H1 (cell line): ENCODE measurements around the gene CHD2. TPM values are rescaled to one million over a fixed set of nuclear protein-coding genes. Genes with fewer than 3 reads are reported as not detected.
A peak's percentile ranks its signal among the peaks of the same experiment; 100 is the strongest.

Experiments
- CTCF ChIA-PET: fragments of 300-600 bp; sonication (Branson Sonifier 250); formaldehyde crosslinking; loops from one replicate; lab custom pipeline; 2021; ENCODE audit not compliant: partially characterized antibody; lab: Charles Lee
- POLR2A ChIA-PET: fragments of 300-600 bp; sonication (Branson Sonifier 250); formaldehyde crosslinking; loops from one replicate; lab custom pipeline; 2021; ENCODE audit warnings: inconsistent platforms; ENCODE audit not compliant: partially characterized antibody; lab: Charles Lee
- DNase-seq, 2 experiments: peaks; one replicate each; pipeline versions ENCODE4 v3.0.0 to v3.0.0-alpha.2; 2010 to 2022; ENCODE audit warnings: low spot score in 2 of 2, low read depth in 1 of 2, mixed read lengths in 1 of 2
- FAIRE-seq: peaks from 2 replicates; lab custom pipeline; 2011; peaks lifted over from hg19 to GRCh38; lab: Jason Lieb, UNC
- H2AFZ ChIP-seq: 2 replicates; pipeline ENCODE4 v1.8.1; 2012; ENCODE audit warnings: low read length, inconsistent platforms
- H2AK5ac ChIP-seq: 2 replicates; pipeline ENCODE4 v1.6.1; 2013; ENCODE audit warnings: low read depth, low read length
- H2BK120ac ChIP-seq: replicated peaks from 2 replicates; pipeline ENCODE3; 2013; ENCODE audit warnings: low read depth, low read length, inconsistent platforms
- H2BK12ac ChIP-seq: 2 replicates; pipeline ENCODE4 v1.6.1; 2013; ENCODE audit warnings: low read depth, low read length
- H2BK15ac ChIP-seq: 2 replicates; pipeline ENCODE4 v1.6.1; 2013; ENCODE audit warnings: low read length
- H2BK20ac ChIP-seq: 2 replicates; pipeline ENCODE4 v1.6.1; 2013; ENCODE audit warnings: low read length
- H2BK5ac ChIP-seq: 2 replicates; pipeline ENCODE4 v1.6.1; 2013; ENCODE audit warnings: low read depth, low read length
- H3K14ac ChIP-seq: 2 replicates; pipeline ENCODE4 v1.6.1; 2013; ENCODE audit warnings: inconsistent platforms; ENCODE audit not compliant: insufficient read length
- H3K18ac ChIP-seq: 2 replicates; pipeline ENCODE4 v1.6.1; 2013; ENCODE audit warnings: low read length; ENCODE audit errors: extremely low read depth
- H3K23ac ChIP-seq: 2 replicates; pipeline ENCODE4 v1.6.1; 2013; ENCODE audit warnings: inconsistent platforms; ENCODE audit not compliant: insufficient read length
- H3K23me2 ChIP-seq: 2 replicates; pipeline ENCODE4 v1.6.1; 2013; ENCODE audit warnings: low read depth, low read length
- H3K27ac ChIP-seq: 2 replicates; pipeline ENCODE4 v1.6.1; 2011; ENCODE audit warnings: low read depth, low read length, inconsistent platforms
- H3K27me3 ChIP-seq, 4 experiments: replicated peaks in 1 of 4; 1 replicate in 1 of 4; 2 replicates in 3 of 4; pipeline versions ENCODE4 v1.6.1 to v1.8.1; 2011 to 2013; ENCODE audit warnings: low read length in 3 of 4, mild to moderate bottlenecking in 3 of 4, inconsistent platforms in 2 of 4, mixed read lengths in 2 of 4, moderate library complexity in 1 of 4; ENCODE audit not compliant: control insufficient read depth in 3 of 4, insufficient read depth in 3 of 4; ENCODE audit errors: extremely low read depth in 1 of 4
- H3K36me3 ChIP-seq, 4 experiments: 2 replicates each; pipeline versions ENCODE4 v1.6.1 to v1.8.1; 2011 to 2013; ENCODE audit warnings: mild to moderate bottlenecking in 4 of 4, low read length in 3 of 4, moderate library complexity in 2 of 4, control low read depth in 1 of 4, inconsistent platforms in 1 of 4; ENCODE audit not compliant: insufficient read depth in 4 of 4, control insufficient read depth in 2 of 4
- H3K4ac ChIP-seq: replicated peaks from 2 replicates; pipeline ENCODE3; 2013; ENCODE audit warnings: low read length, low read depth, mixed read lengths, inconsistent platforms; ENCODE audit not compliant: insufficient read length
- H3K4me1 ChIP-seq, 4 experiments: replicated peaks in 1 of 4; 1 replicate in 1 of 4; 2 replicates in 3 of 4; pipeline versions ENCODE4 v1.6.1 to v1.8.1; 2011 to 2013; ENCODE audit warnings: low read length in 3 of 4, inconsistent platforms in 2 of 4, mixed read lengths in 1 of 4; ENCODE audit not compliant: insufficient read depth in 4 of 4, control insufficient read depth in 3 of 4
- H3K4me2 ChIP-seq, 2 experiments: 2 replicates each; pipeline versions ENCODE4 v1.6.1 to v1.8.1; 2011 to 2013; ENCODE audit warnings: low read depth in 2 of 2, low read length in 2 of 2, control low read depth in 1 of 2, inconsistent platforms in 1 of 2, mild to moderate bottlenecking in 1 of 2; ENCODE audit not compliant: insufficient read depth in 1 of 2
- H3K4me3 ChIP-seq, 4 experiments: fragments of 200-600, 300-600 bp in 1 of 4; sonication (generic), shearing (Covaris generic), sonication (Bioruptor Twin) in 1 of 4; 2 replicates each; pipeline versions ENCODE4 v1.5.1 to v1.8.1; 2011 to 2016; ENCODE audit warnings: low read length in 4 of 4, low read depth in 3 of 4, control low read depth in 2 of 4, inconsistent platforms in 2 of 4, mild to moderate bottlenecking in 2 of 4, mixed read lengths in 1 of 4, moderate library complexity in 1 of 4; ENCODE audit not compliant: insufficient read depth in 2 of 4; ENCODE audit errors: extremely low read depth in 1 of 4
- H3K56ac ChIP-seq: replicated peaks from 2 replicates; pipeline ENCODE3; 2013; ENCODE audit warnings: low read depth, mild to moderate bottlenecking, mixed read lengths, low read length, inconsistent platforms; ENCODE audit not compliant: insufficient read length
- H3K79me1 ChIP-seq: 2 replicates; pipeline ENCODE4 v1.6.1; 2013; ENCODE audit warnings: low read depth, low read length, control low read depth
- H3K79me2 ChIP-seq, 2 experiments: 2 replicates each; pipeline versions ENCODE4 v1.6.1 to v1.8.1; 2012 to 2013; ENCODE audit warnings: low read length in 2 of 2, mild to moderate bottlenecking in 2 of 2, inconsistent platforms in 1 of 2; ENCODE audit not compliant: insufficient read depth in 2 of 2, control insufficient read depth in 1 of 2
- H3K9ac ChIP-seq, 4 experiments: replicated peaks in 1 of 4; 1 replicate in 1 of 4; 2 replicates in 3 of 4; pipeline versions ENCODE4 v1.6.1 to v1.8.1; 2011 to 2013; ENCODE audit warnings: low read depth in 3 of 4, low read length in 3 of 4, control low read depth in 2 of 4, mild to moderate bottlenecking in 2 of 4, moderate library complexity in 2 of 4, inconsistent platforms in 1 of 4; ENCODE audit errors: extremely low read depth in 1 of 4
- H3K9me3 ChIP-seq, 2 experiments: 2 replicates each; pipeline versions ENCODE4 v1.6.1 to v1.8.1; 2012 to 2013; ENCODE audit warnings: mild to moderate bottlenecking in 2 of 2, moderate library complexity in 2 of 2, control low read depth in 1 of 2, inconsistent platforms in 1 of 2, low read depth in 1 of 2, low read length in 1 of 2, mixed read lengths in 1 of 2; ENCODE audit not compliant: insufficient read depth in 2 of 2
- H4K20me1 ChIP-seq, 2 experiments: replicated peaks in 1 of 2; 2 replicates each; pipeline versions ENCODE3 to v1.8.1; 2011 to 2013; ENCODE audit warnings: inconsistent platforms in 2 of 2, low read length in 2 of 2, mild to moderate bottlenecking in 1 of 2; ENCODE audit not compliant: insufficient read depth in 2 of 2, control insufficient read depth in 1 of 2
- H4K5ac ChIP-seq: 2 replicates; pipeline ENCODE4 v1.6.1; 2013; ENCODE audit warnings: low read length, low read depth, mixed read lengths, inconsistent platforms; ENCODE audit not compliant: insufficient read length
- H4K8ac ChIP-seq: 2 replicates; pipeline ENCODE4 v1.8.0; 2013; ENCODE audit warnings: mild to moderate bottlenecking, moderate library complexity, low read length, inconsistent platforms; ENCODE audit not compliant: insufficient read depth; ENCODE audit errors: extremely low read depth
- H4K91ac ChIP-seq: replicated peaks from 2 replicates; pipeline ENCODE3; 2013; ENCODE audit warnings: low read length, mixed read lengths, inconsistent platforms; ENCODE audit not compliant: insufficient read length
- BRCA1 ChIP-seq: IDR thresholded peaks from 2 replicates; pipeline ENCODE4 v1.6.1; 2012; ENCODE audit warnings: low read depth, low read length, improper control_type of control experiment
- CBX8 ChIP-seq: fragments of 300-800, 300-1000 bp; sonication (generic); IDR thresholded peaks from 2 replicates; pipeline ENCODE4 v1.7.1; 2016; ENCODE audit warnings: low read depth, low read length, borderline replicate concordance
- EGR1 ChIP-seq: IDR thresholded peaks from 2 replicates; pipeline ENCODE4 v1.6.1; 2011; ENCODE audit warnings: low read depth, low read length, borderline replicate concordance
- EP300 ChIP-seq, 2 experiments: IDR thresholded peaks; 1 replicate in 1 of 2; 2 replicates in 1 of 2; pipeline ENCODE4 v1.6.1; 2011 to 2012; ENCODE audit warnings: low read depth in 2 of 2, low read length in 2 of 2, mild to moderate bottlenecking in 2 of 2, borderline replicate concordance in 1 of 2, inconsistent platforms in 1 of 2, moderate library complexity in 1 of 2
- EZH2 ChIP-seq: fragments of 200-600 bp; sonication (generic); IDR thresholded peaks from 2 replicates; pipeline ENCODE4 v1.7.1; 2012; ENCODE audit warnings: low read depth, mild to moderate bottlenecking, moderate library complexity, low read length, inconsistent platforms; ENCODE audit not compliant: severe bottlenecking
- KDM5A ChIP-seq: fragments of 200-600 bp; IDR thresholded peaks from 2 replicates; pipeline ENCODE4 v1.7.1; 2012; ENCODE audit warnings: mild to moderate bottlenecking, low read length, inconsistent platforms, mixed read lengths
- POLR2AphosphoS5 ChIP-seq: IDR thresholded peaks from 2 replicates; pipeline ENCODE4 v1.6.1; 2011; ENCODE audit warnings: low read depth, low read length
- RBBP5 ChIP-seq: IDR thresholded peaks from 2 replicates; pipeline ENCODE4 v1.7.1; 2012; ENCODE audit warnings: low read depth, mild to moderate bottlenecking, inconsistent platforms, low read length, moderate library complexity, borderline replicate concordance
- SAP30 ChIP-seq: fragments of 300-600 bp; sonication (generic); IDR thresholded peaks from 2 replicates; pipeline ENCODE4 v1.7.1; 2012; ENCODE audit warnings: low read length, moderate library complexity, mild to moderate bottlenecking, inconsistent platforms; ENCODE audit not compliant: insufficient read depth, insufficient replicate concordance
- SRF ChIP-seq: IDR thresholded peaks from 2 replicates; pipeline ENCODE4 v1.6.1; 2011; ENCODE audit warnings: mild to moderate bottlenecking, low read depth, low read length, moderate library complexity
- SUZ12 ChIP-seq: fragments of 200-600 bp; sonication (generic); IDR thresholded peaks from 2 replicates; pipeline ENCODE4 v1.6.1; 2012; ENCODE audit warnings: mild to moderate bottlenecking, inconsistent platforms, low read length, moderate library complexity, mixed read lengths
- WGBS, 2 experiments: shearing (Covaris generic) in 1 of 2; methylation state at CpG; one replicate each; pipeline versions ENCODE4 v1.1.6 to v1.1.7; 2013 to 2015; ENCODE audit warnings: low lambda C conversion rate in 2 of 2, mixed read lengths in 2 of 2, inconsistent platforms in 1 of 2, low coverage in 1 of 2, missing lambda C conversion rate in 1 of 2; ENCODE audit not compliant: insufficient replicate concordance in 2 of 2, insufficient coverage in 1 of 2, insufficient read length in 1 of 2; ENCODE audit errors: extremely low coverage in 1 of 2, missing lambda C conversion rate in 1 of 2; 5-methylcytosine and 5-hydroxymethylcytosine counted together
- polyA plus RNA-seq, 7 experiments: library from polyadenylated mRNA; depleted of rRNA in 3 of 7; stranded (reverse) in 5 of 7; unstranded in 2 of 7; fragments of >200 nt in 5 of 7; fragments of 200-250 nt in 2 of 7; gene quantifications; 1 replicate in 5 of 7; 2 replicates in 1 of 7; 4 replicates in 1 of 7; pipeline versions ENCODE4 v1.2.1 to v1.2.3, GENCODE V29; 2011 to 2013; ENCODE audit warnings: missing spikeins in 2 of 7, mixed read lengths in 2 of 7
- total RNA-seq: library from RNA; stranded (reverse); fragmentation: NEBNext Ultra II Directional; extraction: Animal tissue kit (Norgen Biotek cat#: 25700); gene quantifications from 2 replicates; pipeline ENCODE4 v1.2.1, GENCODE V29; 2021
- TF ChIP-seq, protein P1 (sequence below): IDR thresholded peaks from 2 replicates; pipeline ENCODE4 v1.6.1; 2012; ENCODE audit warnings: inconsistent platforms
- TF ChIP-seq, protein P2 (sequence below): IDR thresholded peaks from 2 replicates; pipeline ENCODE4 v1.6.1; 2012; ENCODE audit warnings: inconsistent platforms

The CHD2 gene
- total and polyA plus RNA-seq, 2 of the 8 experiments (the other 6 are each of a cell fraction or from before 2014, with no cell fraction given): 28.8 to 70.0 TPM

DNA sequence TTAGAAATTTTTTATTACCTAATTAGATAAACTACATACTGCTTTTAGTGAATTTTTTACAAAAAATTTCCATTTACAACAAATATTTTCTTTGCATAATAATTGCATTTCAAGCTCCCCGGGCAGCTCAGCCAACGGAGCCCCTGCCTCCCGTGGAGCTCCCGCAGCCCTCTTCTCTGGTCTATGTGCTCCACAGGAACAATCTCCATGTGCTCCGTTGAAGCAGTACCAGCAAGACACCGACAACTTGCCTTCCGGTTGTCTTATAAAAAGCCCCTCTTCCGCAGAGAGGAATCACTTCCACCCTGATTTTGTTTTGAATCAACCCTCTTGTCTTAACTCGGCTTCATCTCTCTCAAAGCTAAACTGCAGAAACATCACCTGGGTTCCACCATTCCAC lies 46.9 kb upstream of the CHD2 start:
- Histone ChIP-seq H3K9ac (no peak overlapping the region), H3K18ac (no peak overlapping the region), H3K4me3 (no peak overlapping the region), H2AK5ac (no peak overlapping the region), H3K4ac (no peak overlapping the region), H3K79me1 (no peaks in the 10 kb centered on the region), H4K5ac (no peak overlapping the region), H3K79me2 (no peaks in the 10 kb centered on the region), H3K36me3 (no peaks in the 10 kb centered on the region), H4K20me1 (no peaks in the 10 kb centered on the region), H3K27me3 (peaks cover 0 to 2% (median 0%) of the 10 kb centered on the region in 4 experiments; a peak in 2 of 7 replicates), H2AFZ (no peak overlapping the region), H2BK120ac (no peak overlapping the region), H3K23me2 (no peaks in the 10 kb centered on the region), H3K56ac (no peak overlapping the region), H3K4me2 (no peak overlapping the region), H3K23ac (no peak overlapping the region), H2BK20ac (no peak overlapping the region), H4K91ac (no peak overlapping the region), H3K4me1 (no peaks in the 10 kb centered on the region), H2BK15ac (no peak overlapping the region), H4K8ac (no peak overlapping the region), H3K14ac (no peak overlapping the region), H2BK5ac (no peak overlapping the region), H2BK12ac (no peak overlapping the region), H3K9me3 (no peaks in the 10 kb centered on the region), H3K27ac (no peak overlapping the region)
- CTCF ChIA-PET: interaction anchor here (1.5 kb wide), 1 partner anchor 55 kb away, joined by 5 read pairs; no protein-coding TSS in a partner anchor
- WGBS, 2 experiments: 67% methylated on average over 9 of the region's 9 CpGs; no CpG with 5 or more reads in 1 of the 2 experiments
- POLR2A ChIA-PET: interaction anchor here (1.0 to 1.9 kb wide), 5 partner anchors 9 to 47 kb away, joined by 3 to 5 read pairs (median 4); partner anchors contain the start of gene CHD2
- DNase-seq (no peak), FAIRE-seq (no peak)
- TF ChIP-seq CBX8 (no peak), EP300 (IDR thresholded peaks at IDR 0.05; ENCODE audit: borderline replicate concordance in 1 of 2, low read depth in 2 of 2, low read length in 2 of 2) (no peak), EGR1 (no peak), KDM5A (no peak), BRCA1 (no peak), EZH2 (no peak), POLR2AphosphoS5 (no peak), SRF (no peak), RBBP5 (no peak), SUZ12 (no peak), SAP30 (no peak)
- TF ChIP-seq, protein P1, sequence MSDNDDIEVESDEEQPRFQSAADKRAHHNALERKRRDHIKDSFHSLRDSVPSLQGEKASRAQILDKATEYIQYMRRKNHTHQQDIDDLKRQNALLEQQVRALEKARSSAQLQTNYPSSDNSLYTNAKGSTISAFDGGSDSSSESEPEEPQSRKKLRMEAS: peak; percentile 42
- TF ChIP-seq, protein P2, sequence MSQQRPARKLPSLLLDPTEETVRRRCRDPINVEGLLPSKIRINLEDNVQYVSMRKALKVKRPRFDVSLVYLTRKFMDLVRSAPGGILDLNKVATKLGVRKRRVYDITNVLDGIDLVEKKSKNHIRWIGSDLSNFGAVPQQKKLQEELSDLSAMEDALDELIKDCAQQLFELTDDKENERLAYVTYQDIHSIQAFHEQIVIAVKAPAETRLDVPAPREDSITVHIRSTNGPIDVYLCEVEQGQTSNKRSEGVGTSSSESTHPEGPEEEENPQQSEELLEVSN: peak; percentile 28; the same call in 1 of the 2 replicates
